Pancreas (tissue), 10 donors: ENCODE results near the gene FH. TPM values are rescaled to one million over a fixed set of nuclear protein-coding genes. Genes with fewer than 3 reads are reported as not detected.

Experiments used
- ATAC-seq, 4 donors: fragments of 200-7000 bp; cut with Tn5 transposase; one replicate each; pipeline versions ENCODE4 v1.8.0 to v1.9.1; 2020; ENCODE audit warnings: mild to moderate bottlenecking in 4 of 4, moderate library complexity in 4 of 4
- DNase-seq, 6 donors: peaks; one replicate each; pipeline ENCODE4 v3.0.0-alpha.2; 2020
- FAIRE-seq: peaks from 2 replicates; lab custom pipeline; 2012; peaks lifted over from hg19 to GRCh38; lab: Jason Lieb, UNC
- H3K27ac ChIP-seq, 4 donors: fragments of 200-600 bp; sonication (generic); 1 replicate in 3 of 4; 2 replicates in 1 of 4; pipeline versions ENCODE4 v1.5.0 to v1.8.0; 2020
- H3K27me3 ChIP-seq, 4 donors: fragments of 200-600 bp; one replicate each; pipeline ENCODE4 v1.8.0; 2021
- H3K36me3 ChIP-seq, 3 donors: fragments of 200-600 bp; sonication (generic) in 1 of 3; one replicate each; pipeline versions ENCODE4 v1.5.0 to v1.8.0; 2020 to 2021
- H3K4me1 ChIP-seq, 3 donors: fragments of 200-600 bp; one replicate each; pipeline ENCODE4 v1.8.0; 2021
- H3K4me3 ChIP-seq, 4 donors: fragments of 200-600 bp; sonication (generic) in 2 of 4; one replicate each; pipeline versions ENCODE4 v1.5.0 to v1.8.0; 2020 to 2021
- H3K9me3 ChIP-seq, 4 donors: fragments of 200-600 bp; one replicate each; pipeline ENCODE4 v1.8.0; 2021
- CTCF ChIP-seq, 4 donors: fragments of 200-600 bp; sonication (generic) in 3 of 4; IDR thresholded peaks; one replicate each; pipeline versions ENCODE4 v1.5.0 to v1.8.0; 2021; ENCODE audit warnings: antibody characterized with exemption in 4 of 4
- WGBS, 2 donors: extraction: QIAGEN DNeasy Blood & Tissue Kit; methylation state at CpG; one replicate each; pipeline ENCODE4 v1.1.7; 2013; 5-methylcytosine and 5-hydroxymethylcytosine counted together
- intact Hi-C, 3 donors: fragments of 100-400 bp; cut with DNase I; formaldehyde crosslinking; loops; one replicate each; pipeline versions ENCODE4 v1.11.1 to v1.14.2; 2022
- polyA plus RNA-seq, 2 donors: library from polyadenylated mRNA; stranded (reverse); fragments of 200-250 nt; gene quantifications; one replicate each; pipeline ENCODE4 v1.2.3, GENCODE V29; 2013
- total RNA-seq, 6 donors: library from RNA; stranded (reverse); fragmentation: NEBNext Ultra II Directional in 4 of 6; extraction: Animal tissue kit (Norgen Biotek cat#: 25700) in 4 of 6; gene quantifications; one replicate each; pipeline versions ENCODE4 v1.2.1 to v1.2.4, GENCODE V29; 2021 to 2023
- donor health status: healthy with polysubstance abuse.
- donor health status: DM: no; HTN: no; CAD: no; lungs with moderate emphysema.
- donor health status: DM: no; HTN: no; CAD: no.
- donor health status: control.
- donor health status: control.
- donor health status: Bipolar disorder and iron deficiency.
- donor health status: DM: yes; HTN: yes; CAD: no.
- donor health status: DM: no; HTN: no; CAD: no.
- donor health status: DM: no; HTN: no; CAD: no.
- donor health status: DM: yes; HTN: yes; CAD: no.

FH gene
- total and polyA plus RNA-seq, 8 donors = 15.1 to 33.5 (median 23.3) TPM

GRCh38 chr1:241488739-241489138 is 30.8 kb downstream of the FH start:
- intact Hi-C loops = no loop called here
- ATAC-seq (no peak), DNase-seq (no peak), FAIRE-seq (no peak)
- Histone ChIP-seq H3K27me3 (no peaks in the 10 kb centered on the region), H3K4me3 (no peak overlapping the region), H3K36me3 (no peaks in the 10 kb centered on the region), H3K9me3 (no peaks in the 10 kb centered on the region), H3K27ac (no peak overlapping the region), H3K4me1 (no peaks in the 10 kb centered on the region)
- TF ChIP-seq CTCF (IDR thresholded peaks at IDR 0.05) = no peak
- WGBS, 2 donors = 91 to 96% methylated on average over 1 of the region's 1 CpG

GRCh38 chr1:241485554-241485992 is 34.0 kb downstream of the FH start:
- no peak overlapping the region for H3K27ac ChIP-seq
- ATAC-seq (no peak), FAIRE-seq (no peak), DNase-seq (no peak)
- intact Hi-C loops = no loop called here
- no peaks in the 10 kb centered on the region for H3K4me1 ChIP-seq
- no peaks in the 10 kb centered on the region for H3K9me3 ChIP-seq
- no peak overlapping the region for H3K4me3 ChIP-seq
- peak in 1 of 4 donors; percentile 16 for TF ChIP-seq CTCF (IDR thresholded peaks at IDR 0.05)
- no peaks in the 10 kb centered on the region for H3K27me3 ChIP-seq
- WGBS, 2 donors = 67 to 82% methylated on average over 4 of the region's 4 CpGs
- H3K36me3 ChIP-seq = no peaks in the 10 kb centered on the region

GRCh38 chr1:241485145-241485544 is 34.4 kb downstream of the FH start:
- WGBS, 2 donors = 88 to 92% methylated on average over 3 of the region's 3 CpGs
- H3K9me3 ChIP-seq = no peaks in the 10 kb centered on the region
- intact Hi-C loops = no loop called here
- no peak for ATAC-seq
- no peak for FAIRE-seq
- H3K4me3 ChIP-seq = no peak overlapping the region
- DNase-seq = no peak
- no peak for TF ChIP-seq CTCF (IDR thresholded peaks at IDR 0.05)
- no peaks in the 10 kb centered on the region for H3K27me3 ChIP-seq
- no peaks in the 10 kb centered on the region for H3K4me1 ChIP-seq
- no peaks in the 10 kb centered on the region for H3K36me3 ChIP-seq
- H3K27ac ChIP-seq = no peak overlapping the region

- 6% methylated on average over 1 of the region's 1 CpG for WGBS, 2 donors
- intact Hi-C loops = no loop called here
These were observed 36.7 kb downstream of the FH start for GRCh38 chr1:241482761-241483250.

More at GRCh38 chr1:241482761-241483250, 36.7 kb downstream of the FH start:
- no peak for TF ChIP-seq CTCF (IDR thresholded peaks at IDR 0.05)
- Histone ChIP-seq H3K36me3 (no peaks in the 10 kb centered on the region), H3K4me1 (no peaks in the 10 kb centered on the region), H3K27me3 (no peaks in the 10 kb centered on the region), H3K27ac (no peak overlapping the region), H3K9me3 (no peaks in the 10 kb centered on the region), H3K4me3 (no peak overlapping the region)
- ATAC-seq = no peak
- no peak for DNase-seq
- no peak for FAIRE-seq
